Pons (tissue), 1 donor: ENCODE measurements around the gene HS1BP3.

Experiments
- DNase-seq: peaks from one replicate; pipeline ENCODE4 v3.0.0-alpha.2; 2016; ENCODE audit warnings: low spot score

Gene HS1BP3

GRCh38 chr2:20674974-20675679 lies 24.2 kb upstream of the HS1BP3 start:
- DNase-seq, result peak; percentile 11

GRCh38 chr2:20674309-20674965 lies 23.5 kb upstream of the HS1BP3 start:
- DNase-seq, result no peak

GRCh38 chr2:20673686-20674308 lies 22.9 kb upstream of the HS1BP3 start:
- no peak for DNase-seq

- DNase-seq, result no peak
These were observed 21.5 kb upstream of the HS1BP3 start for GRCh38 chr2:20672201-20672951.

- no peak for DNase-seq
These were observed 20.8 kb upstream of the HS1BP3 start for GRCh38 chr2:20671736-20672080.

- no peak for DNase-seq
These were observed 20.3 kb upstream of the HS1BP3 start for GRCh38 chr2:20671036-20671735.

- DNase-seq, result no peak
These were observed 19.6 kb upstream of the HS1BP3 start for GRCh38 chr2:20670315-20671035.

GRCh38 chr2:20669562-20670314 lies 18.8 kb upstream of the HS1BP3 start:
- DNase-seq, result no peak

- no peak for DNase-seq
These were observed 18.1 kb upstream of the HS1BP3 start for GRCh38 chr2:20668871-20669475.

- no peak for DNase-seq
These were observed 17.6 kb upstream of the HS1BP3 start for GRCh38 chr2:20668451-20668850.

GRCh38 chr2:20667531-20668401 lies 16.9 kb upstream of the HS1BP3 start:
- no peak for DNase-seq

- no peak for DNase-seq
These were observed 16.2 kb upstream of the HS1BP3 start for GRCh38 chr2:20667151-20667530.

GRCh38 chr2:20666304-20667150 lies 15.6 kb upstream of the HS1BP3 start, which contains the start of gene GDF7:
Gene GDF7 (plus strand): TSS chr2:20667144. CDS start chr2:20667240, 96 bp downstream.
- DNase-seq, result no peak

- no peak for DNase-seq
These were observed 15.1 kb upstream of the HS1BP3 start for GRCh38 chr2:20666005-20666303.

GRCh38 chr2:20665243-20666004 lies 14.5 kb upstream of the HS1BP3 start:
- DNase-seq, result no peak

GRCh38 chr2:20664431-20665242 lies 13.7 kb upstream of the HS1BP3 start:
- no peak for DNase-seq

- no peak for DNase-seq
These were observed 13.1 kb upstream of the HS1BP3 start for GRCh38 chr2:20664071-20664390.
